Activated CD8-positive, alpha-beta memory T cell treated with anti-CD3 and anti-CD28 coated beads for 36 hours (primary cell): ENCODE results near the gene RHCE. TPM values are rescaled to one million over a fixed set of nuclear protein-coding genes. Genes with fewer than 3 reads are reported as not detected.
"Not testable (repeated sequence)": the region's sequence is repeated elsewhere in the genome, so short reads cannot be mapped to it uniquely, and the experiment has no call there.

Experiments used
- CTCF ChIA-PET: fragments of 350-600 bp; sonication (Branson Sonifier 250); formaldehyde crosslinking; loops from one replicate; lab custom pipeline; 2021; ENCODE audit warnings: antibody characterized with exemption; lab: Charles Lee
- POLR2A ChIA-PET: fragments of 350-600 bp; sonication (Branson Sonifier 250); formaldehyde crosslinking; loops from one replicate; lab custom pipeline; 2021; ENCODE audit warnings: antibody characterized with exemption; lab: Charles Lee
- total RNA-seq, 2 experiments: library from RNA; stranded (reverse); gene quantifications; one replicate each; pipeline ENCODE4 v1.2.3, GENCODE V29; 2021

Gene RHCE
- total RNA-seq, 2 experiments from 2014 or later, result 0.23 to 0.29 TPM

DNA sequence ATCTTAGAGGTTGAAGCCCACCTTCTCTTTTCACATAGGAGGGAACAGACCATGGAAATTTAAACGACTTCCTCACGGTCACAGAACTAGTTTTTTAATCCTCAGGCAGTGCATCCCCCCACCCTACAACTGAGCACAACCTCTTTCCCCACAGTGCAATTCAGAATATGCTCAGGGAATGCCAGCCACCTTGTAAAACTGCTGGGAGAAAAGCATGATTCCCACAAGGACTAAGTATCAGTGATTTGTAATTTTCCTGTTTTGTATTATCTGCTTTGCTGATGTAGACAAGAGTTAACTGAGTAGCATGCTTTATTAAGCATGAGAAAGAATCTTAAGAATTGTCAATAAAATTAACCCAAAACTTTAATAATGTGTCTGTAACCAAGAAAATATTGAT, 58.7 kb downstream of the RHCE start:
- ChIA-PET CTCF (no interaction called here), POLR2A (no interaction called here)

DNA sequence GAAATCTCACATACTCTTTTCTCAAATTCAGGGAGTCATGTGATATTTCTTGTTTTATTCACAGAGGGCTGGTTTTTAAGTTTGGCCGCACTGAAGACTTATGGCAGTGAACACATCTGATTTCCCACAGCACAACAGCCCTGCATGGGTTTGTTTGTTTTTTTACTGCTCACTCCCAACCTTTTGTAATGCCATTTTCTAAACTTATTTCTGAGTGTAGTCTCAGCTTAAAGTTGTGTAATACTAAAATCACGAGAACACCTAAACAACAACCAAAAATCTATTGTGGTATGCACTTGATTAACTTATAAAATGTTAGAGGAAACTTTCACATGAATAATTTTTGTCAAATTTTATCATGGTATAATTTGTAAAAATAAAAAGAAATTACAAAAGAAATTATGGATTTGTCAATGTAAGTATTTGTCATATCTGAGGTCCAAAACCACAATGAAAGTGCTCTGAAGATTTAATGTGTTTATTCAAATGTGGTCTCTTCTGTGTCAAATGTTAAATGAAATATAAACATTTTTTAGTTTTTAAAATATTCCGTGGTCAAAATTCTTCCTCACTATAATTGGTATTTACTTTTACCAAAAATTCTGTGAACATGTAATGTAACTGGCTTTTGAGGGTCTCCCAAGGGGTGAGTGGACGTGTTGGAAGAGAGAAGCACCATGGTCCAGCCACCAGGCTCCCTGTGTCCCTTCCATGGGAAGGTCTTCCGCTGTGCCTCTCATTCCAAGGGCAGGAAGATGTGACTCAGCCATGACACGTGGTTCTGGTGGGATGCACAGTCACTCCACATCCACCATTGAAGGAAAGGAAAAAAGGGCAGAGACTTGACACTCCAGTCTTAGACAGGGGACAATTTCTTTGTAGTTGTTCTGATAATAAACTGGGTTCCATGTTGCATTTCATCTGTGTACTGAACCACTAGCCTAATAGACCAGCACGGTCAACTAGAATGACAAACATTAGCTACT, 59.7 kb downstream of the RHCE start:
- POLR2A ChIA-PET, result interaction anchor here (0.6 kb wide), 1 partner anchor 29 kb away, joined by 5 read pairs; no protein-coding TSS in a partner anchor

DNA sequence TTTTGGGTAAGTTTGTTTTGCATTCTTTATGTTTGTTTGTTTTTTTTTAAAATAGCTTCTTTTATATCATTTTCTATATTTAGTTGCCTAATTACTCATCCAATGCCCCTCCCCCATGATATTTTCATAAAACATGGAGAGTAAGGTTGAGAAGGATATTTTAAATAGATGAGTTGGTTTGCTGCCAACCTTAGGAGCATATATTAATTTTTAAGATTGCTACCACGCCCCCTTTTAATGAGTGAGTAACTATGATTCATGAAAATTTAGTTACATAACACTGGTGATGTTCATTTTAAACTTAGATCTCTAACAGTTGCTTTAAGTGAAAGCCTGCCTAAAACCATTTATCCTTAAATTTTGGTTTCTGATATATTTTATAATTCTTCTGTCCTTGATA, 63.8 kb downstream of the RHCE start:
- POLR2A ChIA-PET, result no interaction called here
- CTCF ChIA-PET, result no interaction called here

More for the DNA sequence above, 59.7 kb downstream of the RHCE start:
- CTCF ChIA-PET, result no interaction called here

DNA sequence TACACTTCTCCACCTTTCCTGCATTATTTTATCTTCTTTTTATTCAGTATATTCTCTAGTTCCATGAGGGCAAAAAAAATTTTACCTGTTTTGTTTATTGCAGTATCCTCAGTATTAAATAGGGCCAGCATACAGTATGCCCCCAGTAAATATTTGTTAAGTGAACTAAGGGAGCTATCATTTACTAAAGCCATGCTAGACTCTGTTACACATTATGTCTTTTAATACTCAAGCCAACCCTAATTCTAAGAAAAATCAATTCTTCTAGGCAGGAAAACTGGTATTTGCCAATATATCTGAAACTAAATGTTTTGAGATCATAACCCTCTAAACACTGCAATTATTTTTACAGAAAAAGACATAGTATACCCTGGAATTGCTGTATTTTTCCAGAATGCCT, 64.2 kb downstream of the RHCE start:
- POLR2A ChIA-PET, result no interaction called here
- CTCF ChIA-PET, result no interaction called here

DNA sequence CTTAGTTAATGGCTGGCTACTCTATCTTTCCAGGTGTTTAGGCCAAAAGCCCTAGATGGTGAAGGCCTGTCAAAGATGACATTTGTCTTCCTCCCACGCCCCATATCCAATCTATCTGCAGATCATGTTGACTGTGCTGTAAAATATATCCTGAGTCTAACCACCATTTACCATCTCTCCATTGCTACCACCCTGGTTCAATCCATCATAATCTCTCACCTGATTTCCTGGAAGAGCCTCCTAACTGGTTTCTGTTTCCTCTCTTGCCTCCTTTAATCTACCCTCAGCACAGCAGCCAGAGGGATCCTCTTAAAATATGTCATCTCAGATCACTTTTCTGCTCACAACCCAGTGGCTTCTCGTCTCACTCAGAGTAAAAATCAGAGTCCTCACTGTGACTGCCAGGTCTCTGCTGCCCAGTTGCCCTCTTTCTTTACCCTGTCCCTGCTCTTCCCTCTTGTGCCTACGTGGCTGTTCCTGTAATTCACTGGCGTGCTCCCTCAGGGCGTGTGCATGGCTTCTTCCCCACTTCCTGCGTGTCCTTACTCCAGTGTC, 64.7 kb downstream of the RHCE start:
- ChIA-PET CTCF (no interaction called here), POLR2A (no interaction called here)

DNA sequence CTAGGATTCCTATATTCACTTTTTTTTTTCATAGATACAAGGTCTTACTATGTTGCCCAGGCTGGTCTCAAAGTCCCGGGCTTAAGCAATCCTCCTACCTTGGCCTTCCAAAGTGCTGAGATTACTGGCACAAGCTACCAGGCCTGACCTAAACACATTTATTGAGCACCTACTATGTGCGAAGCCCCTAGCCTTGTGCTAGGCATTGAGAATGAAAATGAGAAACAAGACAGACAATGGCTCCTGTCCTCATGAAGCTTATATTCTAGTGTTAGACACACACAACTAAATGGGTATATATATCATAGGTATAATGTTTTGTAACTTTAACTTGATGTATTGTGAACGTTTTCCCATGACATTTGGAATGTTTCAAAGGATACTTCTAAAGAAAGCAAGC, 71.0 kb downstream of the RHCE start:
- POLR2A ChIA-PET, result no interaction called here
- CTCF ChIA-PET, result no interaction called here

DNA sequence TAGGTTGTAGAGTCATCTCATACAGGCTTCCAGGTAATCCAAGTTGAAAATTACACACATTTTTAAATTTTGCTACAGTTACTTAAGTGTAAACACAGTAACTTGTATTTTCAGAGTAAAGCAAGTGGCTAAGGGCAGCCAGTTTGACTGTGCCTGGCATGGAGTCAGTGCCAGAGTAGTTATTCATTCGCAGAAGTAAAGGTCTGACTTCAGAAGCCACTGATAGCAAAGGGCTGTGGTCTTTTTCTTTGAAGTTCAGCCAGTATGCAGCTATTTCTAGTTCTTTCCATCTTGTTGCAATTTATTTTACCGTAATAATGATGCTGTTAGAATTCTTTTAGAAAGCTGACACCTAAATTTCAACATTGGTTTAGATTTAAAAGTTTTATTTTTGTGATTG, 73.1 kb downstream of the RHCE start:
- ChIA-PET POLR2A (no interaction called here), CTCF (interaction anchor here (0.6 kb wide), 1 partner anchor 1519 kb away, joined by 3 read pairs; no protein-coding TSS in a partner anchor)

DNA sequence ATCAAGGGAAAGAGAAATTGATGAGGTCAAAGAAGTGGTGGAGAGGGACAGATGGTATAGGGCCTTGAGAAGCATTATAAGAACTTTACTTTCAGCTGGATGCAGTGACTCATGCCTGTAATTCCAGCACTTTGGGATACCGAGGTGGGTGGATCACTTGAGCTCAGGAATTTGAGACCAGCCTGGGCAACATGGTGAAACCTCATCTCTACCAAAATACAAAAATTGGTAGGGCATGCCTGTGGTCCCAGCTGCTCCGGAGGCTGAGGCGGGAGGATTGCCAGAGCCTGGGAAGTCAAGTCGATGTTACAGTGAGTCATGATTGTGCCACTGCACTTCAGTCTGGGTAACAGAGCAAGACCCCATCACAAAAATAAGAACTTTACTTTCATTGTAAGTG, 76.8 kb downstream of the RHCE start:
- POLR2A ChIA-PET, result no interaction called here
- CTCF ChIA-PET, result no interaction called here

DNA sequence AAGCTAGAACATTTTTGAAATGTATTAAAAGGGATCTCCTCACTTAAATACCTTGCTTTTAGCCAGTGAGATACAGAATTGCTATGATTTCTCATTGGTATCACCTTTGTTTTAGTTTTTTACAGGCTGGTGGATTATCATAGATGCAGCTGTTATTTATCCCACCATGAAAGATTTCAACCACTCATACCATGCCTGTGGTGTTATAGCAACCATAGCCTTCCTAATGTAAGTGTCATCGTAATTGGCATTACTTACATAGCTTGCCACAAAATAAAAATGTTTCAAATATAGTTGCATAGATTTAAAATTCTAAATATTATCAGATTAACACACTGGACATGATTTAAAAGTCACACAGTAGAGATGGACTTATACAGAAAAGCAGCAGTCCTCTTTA, 77.8 kb downstream of the RHCE start:
- CTCF ChIA-PET, result no interaction called here
- POLR2A ChIA-PET, result no interaction called here

DNA sequence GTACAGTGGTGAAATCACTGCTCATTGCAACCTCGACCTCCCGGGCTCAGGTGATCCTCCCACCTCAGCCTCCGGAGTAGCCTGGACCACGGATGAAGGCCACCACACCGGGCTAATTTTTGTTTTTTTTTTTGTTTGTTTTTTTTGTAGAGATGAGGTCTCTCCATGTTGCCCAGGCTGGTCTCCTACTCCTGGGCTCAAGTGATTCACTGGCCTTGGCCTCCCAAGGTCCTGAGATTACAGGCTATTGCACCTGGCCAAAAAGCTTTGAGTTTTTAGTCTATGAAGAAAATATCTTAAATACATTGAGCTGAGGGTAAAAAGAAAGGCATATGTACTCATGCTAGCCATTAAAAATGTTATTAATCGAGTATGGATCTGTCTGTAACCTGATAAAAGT, 78.9 kb downstream of the RHCE start:
- ChIA-PET POLR2A (no interaction called here), CTCF (no interaction called here)

DNA sequence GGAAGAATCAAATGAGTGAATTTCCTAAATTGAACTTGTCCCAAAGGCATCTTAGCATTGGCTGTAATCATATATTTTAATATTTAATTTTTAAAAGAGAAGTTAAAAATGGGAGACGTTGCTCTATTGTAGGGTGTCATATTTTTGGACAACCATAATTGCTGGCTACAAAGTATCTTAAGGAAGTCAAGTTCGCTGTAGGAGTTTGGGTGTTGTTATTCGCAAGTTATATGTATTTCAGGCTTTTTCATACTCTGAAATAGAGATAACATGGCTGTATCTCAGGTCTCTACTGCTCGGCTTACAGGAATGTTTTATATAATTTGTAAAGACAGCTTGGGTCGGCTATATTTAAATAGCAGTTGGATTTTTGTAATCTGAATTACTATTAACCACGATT, 81.6 kb downstream of the RHCE start:
- POLR2A ChIA-PET, result interaction anchor here (0.7 to 1.0 kb wide), 2 partner anchors 99 to 107 kb away, joined by 3 to 5 read pairs; partner anchors contain the start of gene SYF2
- CTCF ChIA-PET, result no interaction called here

DNA sequence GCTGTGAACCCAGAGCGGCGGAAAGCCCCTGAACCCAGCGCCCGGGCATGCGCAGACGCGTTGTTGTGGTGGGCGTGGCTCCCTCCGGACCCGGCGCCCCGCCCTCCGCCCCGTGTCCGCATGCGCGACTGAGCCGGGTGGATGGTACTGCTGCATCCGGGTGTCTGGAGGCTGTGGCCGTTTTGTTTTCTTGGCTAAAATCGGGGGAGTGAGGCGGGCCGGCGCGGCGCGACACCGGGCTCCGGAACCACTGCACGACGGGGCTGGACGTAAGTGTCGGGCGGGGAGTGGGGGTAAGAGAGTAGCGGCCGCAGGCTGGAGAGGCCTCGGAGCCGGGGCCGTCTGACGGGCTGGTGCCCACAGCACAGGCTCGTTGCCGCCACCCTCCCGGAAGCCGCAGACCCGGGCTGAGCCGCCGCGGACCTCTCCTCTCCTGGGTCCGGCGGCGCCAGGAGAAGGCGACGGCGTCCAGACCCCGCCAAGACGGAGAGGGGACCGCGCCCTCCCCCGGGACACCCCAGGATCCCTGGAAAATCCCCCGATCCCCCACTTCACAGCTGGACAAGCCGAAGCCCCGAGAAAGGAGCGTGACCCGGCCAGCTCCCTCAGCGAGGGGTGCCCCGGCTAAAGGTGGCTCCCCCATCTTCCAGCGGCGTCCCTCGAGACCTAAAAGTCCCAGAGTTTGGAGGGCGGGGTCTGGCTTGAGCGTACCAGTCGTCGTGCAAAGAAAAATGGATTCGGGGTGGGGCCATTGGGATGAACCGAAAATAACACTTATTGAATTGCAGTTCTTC, 82.2 kb downstream of the RHCE start, which contains the start of gene TMEM50A:
TSS of gene TMEM50A (plus strand) at position 147 of the 794 bp plus-strand sequence. CDS start 2,153 bp downstream, outside the sequence.
- CTCF ChIA-PET, result no interaction called here

DNA sequence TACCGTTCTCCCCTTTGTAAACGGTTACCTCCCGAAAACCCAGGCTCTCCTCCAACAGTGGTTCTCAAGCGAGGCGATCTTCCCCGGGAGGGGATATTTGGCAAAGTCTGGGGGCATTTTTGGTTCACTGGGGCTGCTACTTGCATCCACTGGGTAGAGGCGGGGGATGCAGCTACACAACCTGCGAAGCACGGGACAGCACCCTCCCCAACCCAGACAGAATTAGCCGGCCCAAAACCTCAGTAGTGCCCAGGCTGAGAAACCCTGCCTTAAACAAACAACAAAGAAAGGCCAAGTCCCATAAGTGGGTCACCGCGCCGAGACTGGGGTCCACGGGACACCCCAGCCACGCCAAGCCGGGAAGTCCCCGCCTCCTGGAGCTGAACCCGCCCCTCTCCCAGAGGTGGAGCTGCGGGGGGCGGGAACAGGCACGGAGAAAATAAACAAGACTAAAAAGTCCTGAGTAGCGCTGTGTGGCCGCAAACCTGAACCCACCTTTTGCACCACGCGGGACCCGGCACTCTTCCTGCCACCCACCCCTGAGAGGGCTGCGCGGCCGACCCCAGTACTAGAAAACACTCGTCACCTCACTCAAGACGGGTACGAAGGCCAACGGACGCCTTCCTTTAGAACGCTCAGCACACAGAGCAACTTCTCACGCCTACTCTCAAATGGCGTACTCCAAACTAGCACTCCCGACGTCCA, 83.0 kb downstream of the RHCE start:
- POLR2A ChIA-PET, CTCF ChIA-PET: not testable (repeated sequence)

More for the DNA sequence above, 82.2 kb downstream of the RHCE start, which contains the start of gene TMEM50A:
- POLR2A ChIA-PET, result interaction anchor here (0.7 kb wide), 1 partner anchor 106 kb away, joined by 5 read pairs; the partner anchor contains the start of gene SYF2

DNA sequence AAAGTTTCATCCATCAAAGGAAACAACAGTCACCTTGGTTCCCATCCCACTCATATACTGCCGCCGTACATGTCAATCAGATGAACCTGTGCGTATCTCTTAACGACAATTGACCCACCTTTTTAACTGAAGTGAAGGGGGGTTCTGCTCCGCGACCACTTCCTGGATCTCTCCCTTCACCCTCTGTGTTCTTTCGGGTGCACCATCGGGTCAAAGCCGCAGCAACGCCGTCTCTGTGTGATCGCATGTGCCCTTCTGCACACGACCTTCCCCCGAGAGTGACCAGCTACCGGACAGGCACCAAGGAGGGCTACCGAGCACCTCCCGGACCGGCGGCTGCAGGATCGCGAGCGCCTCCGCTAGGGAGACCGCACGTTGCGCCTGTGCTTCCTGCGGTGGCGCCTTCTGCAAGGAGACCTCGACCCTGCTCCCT, 83.7 kb downstream of the RHCE start:
- CTCF ChIA-PET, POLR2A ChIA-PET: not testable (repeated sequence)

DNA sequence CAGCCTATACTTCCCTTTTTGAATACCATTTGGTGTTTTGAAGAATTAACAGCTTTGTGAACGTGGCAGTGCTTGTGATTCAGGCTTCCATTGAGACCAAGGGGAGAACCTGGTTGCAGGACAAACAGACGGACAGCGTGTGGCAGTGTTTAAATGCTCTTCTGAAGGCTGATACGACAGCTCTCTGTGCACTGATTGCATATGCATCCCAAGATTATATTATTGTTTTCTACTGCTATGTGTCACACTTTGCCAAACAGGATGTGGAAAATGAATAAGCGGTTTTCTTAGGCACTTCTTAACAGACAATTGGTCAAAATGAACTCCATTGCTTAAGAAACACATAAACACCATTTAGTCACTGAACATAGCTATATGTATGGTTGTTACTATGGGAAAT, 90.7 kb downstream of the RHCE start:
- POLR2A ChIA-PET, CTCF ChIA-PET: not testable (repeated sequence)

DNA sequence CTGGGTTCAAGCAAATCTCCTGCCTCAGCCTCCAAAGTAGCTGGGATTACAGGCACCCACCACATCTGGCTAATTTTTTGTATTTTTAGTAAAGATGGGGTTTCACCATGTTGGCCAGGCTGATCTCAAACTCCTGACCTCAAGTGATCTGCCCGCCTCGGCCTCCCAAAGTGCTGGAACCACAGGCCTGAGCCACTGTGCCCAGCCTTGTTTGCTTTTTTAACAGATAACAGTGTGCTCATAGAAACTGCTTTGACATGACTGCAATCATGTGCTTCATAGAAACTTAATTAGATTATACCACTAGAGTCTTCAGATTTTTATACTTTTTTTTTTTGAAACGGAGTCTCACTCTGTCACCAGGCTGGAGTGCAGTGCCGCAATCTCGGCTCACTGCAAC, 91.3 kb downstream of the RHCE start:
- CTCF ChIA-PET, result not testable (repeated sequence)
- POLR2A ChIA-PET, result interaction anchor here (0.7 kb wide), 1 partner anchor 705 kb away, joined by 5 read pairs; no protein-coding TSS in a partner anchor

DNA sequence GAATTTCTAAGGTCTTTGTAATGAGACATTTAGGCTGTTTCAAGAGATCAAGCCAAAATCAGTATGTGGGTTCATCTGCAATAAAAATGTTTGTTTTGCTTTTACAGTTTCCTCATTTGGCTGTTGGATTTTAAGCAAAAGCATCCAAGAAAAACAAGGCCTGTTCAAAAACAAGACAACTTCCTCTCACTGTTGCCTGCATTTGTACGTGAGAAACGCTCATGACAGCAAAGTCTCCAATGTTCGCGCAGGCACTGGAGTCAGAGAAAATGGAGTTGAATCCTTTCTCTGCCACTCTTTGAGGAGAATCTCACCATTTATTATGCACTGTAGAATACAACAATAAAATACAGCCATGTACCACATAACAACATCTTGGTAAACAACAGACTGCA, 91.8 kb downstream of the RHCE start:
- POLR2A ChIA-PET, CTCF ChIA-PET: not testable (repeated sequence)

DNA sequence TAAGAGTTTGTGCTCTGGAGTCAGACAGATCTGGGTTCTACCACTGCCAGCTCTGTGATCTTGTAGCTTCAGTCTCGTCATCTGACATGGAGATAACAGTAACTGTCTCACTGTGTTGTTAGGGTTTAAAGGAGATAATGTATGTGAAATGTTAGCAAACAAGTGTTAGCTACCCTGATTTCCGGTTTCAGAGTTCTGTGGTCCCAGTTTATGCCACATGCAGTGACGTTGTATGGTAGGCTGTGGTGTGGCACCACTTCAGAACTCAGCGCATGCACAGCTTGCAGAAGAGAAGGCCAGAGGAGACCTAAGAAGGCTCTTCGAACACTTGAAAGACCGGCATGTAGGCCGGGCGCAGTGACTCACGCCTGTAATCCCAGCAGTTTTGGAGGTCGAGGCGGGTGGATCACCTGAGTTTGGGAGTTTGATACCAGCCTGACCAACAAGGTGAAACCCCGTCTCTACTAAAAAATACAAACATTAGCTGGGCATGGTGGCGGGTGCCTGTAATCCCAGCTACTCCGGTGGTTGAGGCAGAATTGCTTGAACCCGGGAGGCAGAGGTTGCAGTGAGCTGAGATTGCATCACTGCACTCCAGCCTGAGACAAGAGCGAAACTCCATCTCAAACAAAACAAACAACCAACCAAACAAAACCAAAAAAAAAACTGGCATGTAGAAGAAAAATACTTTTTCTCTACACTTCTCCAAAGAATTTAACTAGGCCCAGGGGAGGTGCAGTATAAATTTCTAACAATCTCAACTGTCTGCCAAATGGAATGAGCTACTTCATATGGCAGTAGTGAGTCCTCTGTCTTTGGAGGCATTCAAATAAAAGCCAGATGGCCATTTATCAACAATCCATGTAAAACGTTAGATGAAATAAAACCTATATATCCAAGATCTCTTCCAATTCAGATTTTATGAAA, 92.5 kb downstream of the RHCE start:
- CTCF ChIA-PET, result not testable (repeated sequence)

More for the DNA sequence above, 92.5 kb downstream of the RHCE start:
- POLR2A ChIA-PET, result not testable (repeated sequence)
